GM19468 (cell line): ENCODE measurements around the gene CPNE4.
"Not testable (repeated sequence)": the region's sequence is repeated elsewhere in the genome, so short reads cannot be mapped to it uniquely, and the experiment has no call there.

Experiments
- ATAC-seq: cut with Tn5 transposase; IDR thresholded peaks from one replicate; pipeline ENCODE4 v1.9.1; 2021; ENCODE audit warnings: mild to moderate bottlenecking, moderate library complexity, moderate number of reproducible peaks; ENCODE audit not compliant: unreplicated experiment; ENCODE audit errors: extremely low read depth

Gene CPNE4

GRCh38 chr3:131972091-131972490, 62.7 kb downstream of the CPNE4 start:
- no peak for ATAC-seq

- not testable (repeated sequence) for ATAC-seq
Observed at GRCh38 chr3:131963442-131963841, 71.4 kb downstream of the CPNE4 start.

- no peak for ATAC-seq
Observed at GRCh38 chr3:131962982-131963381, 71.8 kb downstream of the CPNE4 start.

GRCh38 chr3:131960324-131960723, 74.5 kb downstream of the CPNE4 start:
- ATAC-seq, result no peak

- ATAC-seq, result no peak
Observed at GRCh38 chr3:131957980-131958379, 76.8 kb downstream of the CPNE4 start.

- ATAC-seq, result no peak
Observed at GRCh38 chr3:131957511-131957910, 77.3 kb downstream of the CPNE4 start.

- no peak for ATAC-seq
Observed at GRCh38 chr3:131948806-131949205, 86.0 kb downstream of the CPNE4 start.

- ATAC-seq, result no peak
Observed at GRCh38 chr3:131944676-131945075, 90.1 kb downstream of the CPNE4 start.

- ATAC-seq, result no peak
Observed at GRCh38 chr3:131933665-131934064, 101.1 kb downstream of the CPNE4 start.

- ATAC-seq, result no peak
Observed at GRCh38 chr3:131928593-131928992, 106.2 kb downstream of the CPNE4 start.

GRCh38 chr3:131925571-131925970, 109.2 kb downstream of the CPNE4 start:
- no peak for ATAC-seq

- no peak for ATAC-seq
Observed at GRCh38 chr3:131922356-131922755, 112.5 kb downstream of the CPNE4 start.

GRCh38 chr3:131917006-131917405, 117.8 kb downstream of the CPNE4 start:
- no peak for ATAC-seq

GRCh38 chr3:131914090-131914691, 120.6 kb downstream of the CPNE4 start:
- no peak for ATAC-seq

- no peak for ATAC-seq
Observed at GRCh38 chr3:131912255-131912654, 122.6 kb downstream of the CPNE4 start.

GRCh38 chr3:131907796-131908195, 127.0 kb downstream of the CPNE4 start:
- ATAC-seq, result no peak

- ATAC-seq, result no peak
Observed at GRCh38 chr3:131903988-131904415, 130.8 kb downstream of the CPNE4 start.

GRCh38 chr3:131901686-131902085, 133.1 kb downstream of the CPNE4 start:
- ATAC-seq, result no peak

GRCh38 chr3:131900891-131901290, 133.9 kb downstream of the CPNE4 start:
- no peak for ATAC-seq

- no peak for ATAC-seq
Observed at GRCh38 chr3:131899021-131899420, 135.8 kb downstream of the CPNE4 start.

- no peak for ATAC-seq
Observed at GRCh38 chr3:131898346-131898745, 136.5 kb downstream of the CPNE4 start.

GRCh38 chr3:131896285-131896684, 138.5 kb downstream of the CPNE4 start:
- ATAC-seq, result no peak

- no peak for ATAC-seq
Observed at GRCh38 chr3:131895766-131896165, 139.0 kb downstream of the CPNE4 start.
